Cardiac fibroblast (primary cell): ENCODE data around the gene ZNF274.

Experiments used
- DNase-seq, 2 donors: peaks; one replicate each; pipeline versions ENCODE4 v3.0.0 to v3.0.0-alpha.2; 2010; ENCODE audit warnings: low read depth in 2 of 2
- H3K4me3 ChIP-seq, 2 donors: replicated peaks in 1 of 2; 1 replicate in 1 of 2; 2 replicates in 1 of 2; pipeline ENCODE4 v1.5.1; 2011; ENCODE audit warnings: low read depth in 2 of 2, low read length in 2 of 2, mild to moderate bottlenecking in 2 of 2, moderate library complexity in 1 of 2
- TF ChIP-seq, protein P1 (sequence below): IDR thresholded peaks from one replicate; pipeline ENCODE4 v1.5.1; 2011; ENCODE audit warnings: low read depth, mild to moderate bottlenecking, low read length, inconsistent platforms

ZNF274 gene

DNA sequence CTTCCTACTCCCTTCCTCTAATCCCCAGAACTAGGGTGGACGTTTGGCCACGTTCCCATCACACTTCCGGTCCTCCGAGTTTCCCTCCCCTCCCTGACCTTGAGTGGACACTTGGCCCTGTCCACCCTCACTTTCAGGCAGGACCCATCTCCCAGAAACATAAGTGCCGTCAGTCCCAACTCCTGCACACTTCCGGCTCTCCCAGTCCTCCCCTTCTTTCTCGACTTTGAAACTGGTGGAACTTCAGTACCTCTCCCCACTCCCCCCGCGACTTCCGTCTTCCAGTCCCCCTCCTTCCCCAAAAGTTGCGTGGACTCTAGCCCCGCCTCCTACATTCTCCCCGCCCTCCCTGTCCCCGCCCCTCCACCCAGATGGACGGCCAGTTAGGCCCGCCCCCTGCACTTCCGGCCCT, 278 bp upstream of the ZNF274 start:
- TF ChIP-seq, protein P1, sequence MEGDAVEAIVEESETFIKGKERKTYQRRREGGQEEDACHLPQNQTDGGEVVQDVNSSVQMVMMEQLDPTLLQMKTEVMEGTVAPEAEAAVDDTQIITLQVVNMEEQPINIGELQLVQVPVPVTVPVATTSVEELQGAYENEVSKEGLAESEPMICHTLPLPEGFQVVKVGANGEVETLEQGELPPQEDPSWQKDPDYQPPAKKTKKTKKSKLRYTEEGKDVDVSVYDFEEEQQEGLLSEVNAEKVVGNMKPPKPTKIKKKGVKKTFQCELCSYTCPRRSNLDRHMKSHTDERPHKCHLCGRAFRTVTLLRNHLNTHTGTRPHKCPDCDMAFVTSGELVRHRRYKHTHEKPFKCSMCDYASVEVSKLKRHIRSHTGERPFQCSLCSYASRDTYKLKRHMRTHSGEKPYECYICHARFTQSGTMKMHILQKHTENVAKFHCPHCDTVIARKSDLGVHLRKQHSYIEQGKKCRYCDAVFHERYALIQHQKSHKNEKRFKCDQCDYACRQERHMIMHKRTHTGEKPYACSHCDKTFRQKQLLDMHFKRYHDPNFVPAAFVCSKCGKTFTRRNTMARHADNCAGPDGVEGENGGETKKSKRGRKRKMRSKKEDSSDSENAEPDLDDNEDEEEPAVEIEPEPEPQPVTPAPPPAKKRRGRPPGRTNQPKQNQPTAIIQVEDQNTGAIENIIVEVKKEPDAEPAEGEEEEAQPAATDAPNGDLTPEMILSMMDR, result no peak
- no peak for DNase-seq
- H3K4me3 ChIP-seq, result peak overlapping the region; percentile 90

DNA sequence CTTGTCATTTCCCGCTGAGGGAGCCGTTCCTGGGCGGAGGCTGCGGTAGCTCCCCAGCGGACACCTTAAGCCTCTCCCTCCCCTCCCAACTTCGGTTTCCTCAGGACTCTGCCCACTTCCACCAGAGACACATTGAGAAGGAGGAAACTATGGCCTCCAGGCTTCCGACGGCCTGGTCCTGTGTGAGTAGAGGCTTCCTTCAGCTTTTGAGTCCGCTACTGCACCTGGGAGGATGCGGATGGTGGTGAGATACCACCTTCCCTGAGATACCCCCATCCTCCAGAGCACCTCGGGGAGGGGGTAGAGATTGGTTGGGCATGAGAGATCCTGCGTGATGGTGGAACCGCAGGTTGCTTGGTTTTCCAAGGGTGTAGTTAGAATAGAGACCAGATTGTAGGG, 955 bp downstream of the ZNF274 start:
- DNase-seq, result no peak
- peak overlapping the region; percentile 90 for H3K4me3 ChIP-seq
- TF ChIP-seq, protein P1, result no peak

DNA sequence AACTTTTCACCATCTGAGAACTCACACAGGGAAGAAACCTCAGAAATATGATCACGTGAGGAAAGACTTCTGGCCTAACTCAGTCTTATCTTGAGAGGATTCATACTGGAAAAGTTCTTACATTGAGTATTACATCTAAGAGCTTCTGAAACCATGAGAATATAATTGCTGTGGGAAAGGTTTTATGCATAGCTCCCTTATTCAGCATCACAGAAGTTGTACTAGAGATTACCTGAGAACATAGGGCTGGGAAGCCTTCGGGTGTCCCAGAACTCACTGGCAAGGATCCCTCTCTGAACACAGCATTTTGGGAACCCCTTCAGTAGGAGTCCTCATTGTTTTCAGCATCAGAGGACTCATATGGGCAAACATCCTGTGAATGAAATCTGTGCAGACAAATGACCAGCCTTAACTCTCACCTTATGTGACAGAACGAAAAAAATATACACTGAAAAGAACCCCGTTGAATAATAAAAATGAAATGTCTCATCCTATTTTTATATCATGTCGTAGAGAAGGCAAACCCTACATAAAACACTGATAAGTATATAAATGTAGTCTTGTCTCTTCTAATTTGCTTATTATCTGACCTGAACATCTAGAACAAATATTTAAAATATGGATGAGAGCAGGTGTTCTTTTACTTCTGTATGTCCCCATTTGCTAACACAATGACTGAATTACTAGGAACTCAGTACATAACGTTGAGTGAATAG, 14.2 kb downstream of the ZNF274 start:
- peak; percentile 28 to 55 for DNase-seq
- TF ChIP-seq, protein P1, result no peak
- no peak overlapping the region for H3K4me3 ChIP-seq

DNA sequence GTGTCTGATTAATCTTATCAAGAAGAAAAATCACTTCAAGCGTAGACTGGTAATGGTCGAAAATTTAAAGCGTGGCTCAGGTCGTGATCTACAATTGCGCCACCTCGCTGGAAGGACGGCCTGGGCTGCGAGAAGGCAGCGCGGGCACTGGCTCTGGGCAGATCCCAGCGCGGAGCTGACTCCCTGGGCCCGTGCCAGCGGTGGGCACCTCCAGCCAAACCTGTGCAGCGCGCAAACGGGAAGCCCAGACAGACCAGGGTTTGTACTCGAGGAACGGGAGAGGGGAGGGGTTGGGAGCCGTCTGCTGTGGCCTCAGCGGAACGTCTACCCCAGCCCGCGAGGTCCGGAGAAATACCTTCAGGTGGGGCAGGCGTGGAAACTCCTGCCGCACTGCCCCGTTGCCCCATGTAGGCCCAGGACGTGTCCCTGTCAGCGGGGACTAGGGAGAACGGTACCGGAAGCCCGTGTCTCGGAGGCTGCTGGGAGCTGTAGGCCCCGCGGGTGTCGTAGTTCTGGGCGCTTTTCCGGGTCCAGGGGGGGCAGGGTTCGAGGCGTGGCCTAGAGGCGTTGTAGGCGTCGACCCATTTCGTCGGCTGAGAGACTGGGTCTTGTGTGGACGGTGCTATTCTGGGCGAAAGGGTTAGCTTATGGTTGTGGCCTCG, 21.1 kb downstream of the ZNF274 start:
- DNase-seq, result no peak

DNA sequence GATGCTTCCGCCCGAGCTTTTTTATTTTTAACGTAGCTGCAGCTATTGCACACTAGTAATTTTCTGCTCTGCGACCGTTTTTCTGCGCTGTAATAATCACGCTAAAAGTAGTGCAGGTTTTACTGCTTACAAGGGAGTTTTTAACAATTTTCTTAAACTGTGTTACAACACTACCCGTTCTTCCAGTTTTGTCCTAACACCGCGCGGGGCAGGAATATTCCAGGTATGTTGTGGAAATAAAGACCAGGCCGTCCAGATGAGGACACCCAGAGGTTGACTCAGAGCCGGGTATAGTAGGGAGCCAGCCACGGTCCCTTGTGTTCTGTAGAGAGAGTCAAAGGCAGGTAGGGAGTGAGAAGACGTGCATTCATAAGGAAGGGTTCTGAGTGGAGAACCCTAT, 21.7 kb downstream of the ZNF274 start:
- H3K4me3 ChIP-seq, result no peak overlapping the region
- no peak for DNase-seq
- TF ChIP-seq, protein P1, result no peak

More for the DNA sequence above, 21.1 kb downstream of the ZNF274 start:
- TF ChIP-seq, protein P1, result no peak
- H3K4me3 ChIP-seq, result no peak overlapping the region

DNA sequence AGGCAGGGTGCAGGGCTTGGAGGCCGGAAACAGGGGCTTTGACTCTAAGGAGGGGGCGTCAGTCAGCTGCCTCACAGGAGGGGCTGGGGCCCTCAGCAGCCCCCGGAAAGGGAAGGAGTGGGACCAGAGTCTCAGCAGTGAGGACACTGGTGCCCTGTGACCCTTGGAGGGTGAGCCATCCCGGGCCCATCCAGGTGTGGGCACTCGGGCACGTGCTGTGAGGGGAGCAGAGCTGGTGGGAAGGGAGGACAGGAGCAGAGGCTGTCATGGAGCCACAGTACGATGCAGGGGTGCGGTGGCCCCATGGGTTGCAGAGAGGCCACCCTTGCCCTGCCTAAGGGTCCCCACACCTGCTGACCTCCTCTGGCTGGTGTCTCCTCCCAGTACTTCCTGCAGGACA, 26.7 kb downstream of the ZNF274 start:
- H3K4me3 ChIP-seq, result no peak overlapping the region
- TF ChIP-seq, protein P1, result no peak
- DNase-seq, result no peak
